COLO668 (cell line): ENCODE results near the gene HDDC2.
"Not testable (repeated sequence)": the region's sequence is repeated elsewhere in the genome, so short reads cannot be mapped to it uniquely, and the experiment has no call there.

Experiments
- DNase-seq: peaks from one replicate; lab custom pipeline; 2025; ENCODE audit not compliant: unreplicated experiment; lab: John Stamatoyannopoulos, UW

HDDC2 gene

GRCh38 chr6:125307150-125307838 is 5.5 kb upstream of the HDDC2 start:
- no peak for DNase-seq

DNA sequence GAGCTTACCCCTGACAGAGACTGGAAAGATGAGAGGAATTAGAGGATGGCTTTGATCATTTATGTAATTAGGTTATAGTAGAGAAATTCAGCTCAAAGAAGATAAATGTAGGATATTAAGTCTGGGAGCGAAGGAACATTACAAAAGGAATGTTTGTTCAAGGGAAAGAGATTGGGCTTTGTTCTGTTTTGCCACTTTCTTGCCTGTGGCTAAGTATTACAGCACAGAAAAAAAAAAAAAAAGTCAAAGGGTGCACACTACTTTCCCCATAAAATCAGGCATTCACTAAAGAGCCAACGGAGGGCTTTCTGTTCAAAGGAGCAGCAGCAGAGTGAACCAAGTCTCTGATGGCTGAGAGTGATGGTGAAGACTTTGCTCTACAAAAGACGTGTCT is 5.0 kb upstream of the HDDC2 start:
- no peak for DNase-seq

DNA sequence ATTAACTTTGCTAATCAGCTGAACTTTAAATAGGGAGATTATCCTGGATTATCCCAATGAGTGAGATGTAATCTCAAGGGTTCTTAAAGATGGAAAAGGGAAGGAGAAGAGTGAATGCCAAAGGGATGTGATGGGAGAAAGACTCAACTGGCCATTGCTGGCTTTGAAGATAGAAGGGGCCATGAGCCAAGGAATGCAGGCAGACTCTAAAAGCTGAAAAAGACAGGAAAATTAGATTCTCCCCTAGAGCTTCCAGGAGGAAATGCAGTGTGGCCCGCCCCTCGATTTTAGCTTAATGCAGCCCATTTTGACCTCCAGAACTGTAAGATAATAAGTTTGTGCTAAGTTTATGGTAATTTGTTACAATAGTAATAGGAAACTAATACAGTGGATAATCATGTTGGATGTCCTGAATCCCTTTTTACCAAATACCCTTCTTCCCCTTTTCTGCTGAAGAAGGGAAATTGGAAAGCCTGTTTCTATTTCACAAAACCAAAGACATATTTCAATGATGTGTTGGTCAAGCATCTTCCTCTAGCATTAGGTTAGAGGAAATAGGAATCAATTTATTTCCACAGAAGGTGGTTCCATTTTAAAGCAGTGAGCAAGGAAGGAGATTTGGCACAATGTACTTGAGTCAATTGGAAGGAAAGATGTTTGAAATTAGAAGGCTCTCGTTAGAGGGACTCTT is 3.3 kb upstream of the HDDC2 start:
- no peak for DNase-seq

GRCh38 chr6:125303512-125303854 is 1.7 kb upstream of the HDDC2 start:
- no peak for DNase-seq

GRCh38 chr6:125302840-125303511 is 1.2 kb upstream of the HDDC2 start:
- no peak for DNase-seq

DNA sequence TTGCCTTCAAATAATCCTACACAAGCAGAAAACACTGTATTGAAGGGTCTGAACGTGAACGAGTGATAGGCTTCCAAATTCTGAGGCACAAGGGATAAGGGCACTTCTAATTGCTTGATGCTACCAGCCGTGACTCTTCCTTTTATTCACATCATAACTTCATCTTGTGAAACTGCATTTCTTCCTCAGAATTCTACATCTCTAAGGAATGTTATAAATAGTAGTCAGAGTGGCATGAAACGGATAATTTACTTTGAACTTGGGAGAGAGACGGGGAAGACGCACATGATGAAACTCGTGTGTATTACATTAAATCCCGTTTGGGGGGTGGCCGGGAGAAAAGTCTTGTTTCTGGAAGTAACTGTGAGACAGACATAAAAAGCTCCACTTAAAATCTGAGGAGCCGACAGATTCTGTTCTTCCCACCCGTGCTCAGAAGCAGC is 754 bp downstream of the HDDC2 start:
- no peak for DNase-seq

GRCh38 chr6:125299257-125299656 is 2.5 kb downstream of the HDDC2 start:
- DNase-seq: no peak

- DNase-seq: no peak
Measured at GRCh38 chr6:125296471-125296870, 5.3 kb downstream of the HDDC2 start.

DNA sequence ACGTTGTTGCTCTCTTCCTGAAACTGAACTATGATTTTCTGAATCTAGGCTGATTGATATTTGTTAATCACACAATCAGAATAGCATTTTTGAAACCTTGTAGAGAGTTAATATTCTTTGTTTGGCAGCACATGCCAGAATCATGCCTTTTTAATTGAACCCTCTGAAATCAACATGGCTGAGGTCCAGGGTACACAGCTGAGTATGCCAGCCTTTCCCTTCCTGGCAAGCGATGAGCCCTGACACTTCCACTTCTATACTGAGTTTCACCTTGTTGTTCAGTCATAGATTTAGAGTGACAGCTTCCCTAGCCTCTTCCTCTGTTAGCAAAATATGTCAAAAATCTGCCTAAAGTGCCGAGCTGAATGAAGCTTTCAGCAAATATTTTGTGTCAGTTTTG is 6.8 kb downstream of the HDDC2 start:
- no peak for DNase-seq

DNA sequence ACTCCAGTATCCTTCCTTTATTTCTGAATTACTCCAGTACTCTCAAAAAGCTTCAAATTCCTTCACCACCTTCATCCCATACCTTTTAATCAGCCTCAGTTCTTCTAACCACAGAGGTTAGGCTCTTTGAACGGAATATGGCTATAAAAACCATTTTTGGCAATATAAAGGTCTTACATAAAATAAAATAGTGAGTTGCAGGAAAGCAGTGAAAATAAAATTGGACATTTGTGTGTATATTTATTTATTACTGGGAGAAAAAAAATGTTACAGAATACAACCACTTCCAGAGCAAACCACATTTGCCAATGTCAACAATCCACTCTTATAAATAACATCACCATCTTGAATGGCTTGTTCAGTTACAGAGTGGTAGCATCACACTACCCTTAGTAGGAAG is 7.7 kb downstream of the HDDC2 start:
- no peak for DNase-seq

DNA sequence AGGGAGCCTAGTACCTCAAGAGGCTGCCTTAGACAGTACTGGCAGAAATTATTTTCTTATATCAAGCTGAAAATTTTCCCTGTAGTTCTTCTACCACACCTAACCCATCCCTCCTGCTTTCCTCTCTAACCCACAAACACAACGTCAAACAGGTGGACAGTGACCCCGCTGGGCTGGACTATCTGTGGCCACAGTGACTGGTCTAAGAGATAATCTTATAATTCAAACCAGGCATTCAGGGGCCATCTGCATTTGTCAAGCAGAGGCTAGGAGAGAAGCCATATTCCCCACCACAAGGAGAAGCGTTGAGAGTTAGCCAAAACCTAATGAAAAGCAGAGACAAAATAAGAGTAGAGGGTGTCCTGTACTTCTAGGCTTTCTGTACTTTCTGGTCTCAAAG is 8.2 kb downstream of the HDDC2 start:
- DNase-seq: no peak

GRCh38 chr6:125287718-125288117 is 14.0 kb downstream of the HDDC2 start:
- DNase-seq: no peak

- no peak for DNase-seq
Measured at GRCh38 chr6:125285936-125286335, 15.8 kb downstream of the HDDC2 start.

DNA sequence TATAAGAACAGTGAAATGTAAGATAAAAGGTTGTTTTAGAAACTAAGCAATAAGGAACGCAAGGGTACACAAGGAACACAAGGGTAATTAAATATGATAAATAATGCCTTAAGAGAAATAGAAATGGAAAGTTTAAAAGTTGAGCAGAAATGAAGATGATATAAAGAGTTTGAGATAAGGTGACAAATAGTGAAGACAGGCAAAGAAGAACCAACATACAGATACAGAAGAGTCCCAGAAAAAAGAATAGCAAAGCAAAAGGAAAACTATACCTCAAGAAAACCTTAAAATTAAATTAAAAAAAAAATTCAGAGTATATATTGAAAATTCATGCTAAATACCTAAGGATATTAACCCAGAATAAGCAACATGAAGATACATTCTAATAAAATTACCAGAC is 16.4 kb downstream of the HDDC2 start:
- DNase-seq: no peak

DNA sequence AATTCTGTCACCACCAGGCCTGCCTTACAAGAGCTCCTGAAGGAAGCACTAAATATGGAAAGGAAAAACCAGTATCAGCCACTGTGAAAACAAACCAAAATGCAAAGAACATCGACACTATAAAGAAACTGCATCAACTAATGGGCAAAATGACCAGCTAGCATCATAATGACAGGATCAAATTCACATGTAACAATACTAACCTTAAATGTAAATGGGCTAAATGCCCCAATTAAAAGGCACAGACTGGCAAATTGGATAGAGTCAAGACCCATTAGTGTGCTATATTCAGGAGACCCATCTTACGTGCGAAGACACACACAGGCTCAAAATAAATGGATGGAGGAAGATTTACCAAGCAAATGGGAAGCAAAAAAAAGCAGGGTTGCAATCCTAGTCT is 19.3 kb downstream of the HDDC2 start:
- DNase-seq: not testable (repeated sequence)

DNA sequence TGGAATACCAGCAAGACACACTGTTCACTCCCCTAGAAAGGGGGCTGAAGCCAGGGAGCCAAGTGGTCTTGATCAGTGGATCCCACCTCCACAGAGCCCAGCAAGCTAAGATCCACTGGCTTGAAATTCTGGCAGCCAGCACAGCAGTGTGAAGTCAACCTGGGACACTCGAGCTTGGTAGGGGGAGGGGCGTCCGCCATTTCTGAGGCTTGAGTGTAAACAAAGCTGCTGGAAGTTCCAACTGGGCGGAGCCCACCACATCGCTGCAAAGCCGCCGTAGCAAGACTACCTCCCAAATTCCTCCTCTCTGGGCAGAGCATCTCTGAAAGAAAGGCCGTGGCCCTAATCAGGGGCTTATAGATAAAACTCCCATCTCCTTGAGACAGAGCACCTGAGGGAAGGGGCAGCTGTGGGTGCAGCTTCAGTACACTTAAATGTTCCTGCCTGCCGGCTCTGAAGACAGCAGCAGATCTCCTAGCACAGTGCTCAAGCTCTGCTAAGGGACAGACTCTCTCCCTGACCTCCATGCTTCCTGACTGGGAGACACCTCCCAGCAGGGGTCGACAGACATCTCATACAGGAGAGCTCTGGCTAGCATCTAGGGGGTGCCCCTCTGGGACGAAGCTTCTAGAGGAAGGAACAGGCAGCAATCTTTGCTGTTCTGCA is 21.3 kb downstream of the HDDC2 start:
- not testable (repeated sequence) for DNase-seq

DNA sequence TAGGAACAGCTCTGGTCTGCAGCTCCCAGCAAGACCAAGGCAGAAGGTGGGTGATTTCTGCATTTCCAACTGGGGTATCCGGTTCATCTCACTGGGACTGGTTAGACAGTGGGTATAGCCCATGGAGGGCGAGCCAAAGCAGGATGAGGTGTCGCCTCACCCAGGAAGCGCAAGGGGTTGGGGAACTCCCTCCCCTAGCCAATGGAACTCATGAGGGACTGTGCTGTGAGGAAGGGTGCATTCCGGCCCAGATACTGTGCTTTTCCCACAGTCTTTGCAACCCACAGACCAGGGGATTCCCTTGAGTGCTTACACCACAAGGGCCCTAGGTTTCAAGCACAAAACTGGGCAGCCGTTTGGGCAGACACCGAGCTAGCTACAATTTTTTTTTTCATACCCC is 21.8 kb downstream of the HDDC2 start:
- DNase-seq: no peak

DNA sequence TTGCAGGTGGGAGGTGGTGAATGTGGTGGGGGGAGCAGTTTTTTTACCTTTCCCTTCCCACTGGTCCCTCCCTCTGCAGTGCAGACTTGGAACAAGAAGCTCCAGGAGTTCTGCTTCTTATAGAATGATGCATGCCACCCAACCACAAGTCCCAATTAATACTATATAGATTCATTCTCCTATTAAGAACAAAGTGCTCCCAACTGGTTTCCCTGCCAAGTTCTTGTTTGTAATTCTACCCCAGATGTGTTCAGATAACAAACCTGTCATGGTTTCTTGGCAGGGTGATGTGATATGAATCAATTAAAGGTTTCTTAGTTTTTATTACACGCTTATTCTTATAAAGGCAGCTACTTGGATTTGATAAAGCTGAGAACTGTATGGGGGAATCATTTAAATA is 23.9 kb downstream of the HDDC2 start:
- no peak for DNase-seq

GRCh38 chr6:125275779-125276178 is 26.0 kb downstream of the HDDC2 start:
- DNase-seq: no peak

GRCh38 chr6:125274935-125275334 is 26.8 kb downstream of the HDDC2 start:
- no peak for DNase-seq

DNA sequence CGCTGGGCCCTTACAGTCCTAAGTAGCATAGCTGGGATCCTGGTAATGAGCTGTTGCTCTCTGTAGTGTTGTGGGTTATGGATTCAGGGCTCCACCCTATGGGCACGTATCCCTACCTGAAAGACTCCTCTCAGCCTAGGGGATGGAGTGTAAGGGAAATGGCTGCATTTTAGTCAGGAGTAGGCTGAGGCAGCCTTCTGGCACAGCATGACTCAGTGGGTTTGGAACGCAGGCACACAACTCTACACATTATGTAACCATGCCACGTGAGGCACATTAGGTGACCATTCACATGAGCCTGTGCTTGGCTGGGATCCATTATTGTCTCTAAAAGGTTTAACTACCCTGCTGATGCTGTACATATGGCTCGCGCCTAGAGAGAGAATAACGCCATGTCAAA is 27.8 kb downstream of the HDDC2 start:
- no peak for DNase-seq

- no peak for DNase-seq
Measured at GRCh38 chr6:125273251-125273650, 28.5 kb downstream of the HDDC2 start.
